ENCODE results near the gene KSR1.

DNA sequence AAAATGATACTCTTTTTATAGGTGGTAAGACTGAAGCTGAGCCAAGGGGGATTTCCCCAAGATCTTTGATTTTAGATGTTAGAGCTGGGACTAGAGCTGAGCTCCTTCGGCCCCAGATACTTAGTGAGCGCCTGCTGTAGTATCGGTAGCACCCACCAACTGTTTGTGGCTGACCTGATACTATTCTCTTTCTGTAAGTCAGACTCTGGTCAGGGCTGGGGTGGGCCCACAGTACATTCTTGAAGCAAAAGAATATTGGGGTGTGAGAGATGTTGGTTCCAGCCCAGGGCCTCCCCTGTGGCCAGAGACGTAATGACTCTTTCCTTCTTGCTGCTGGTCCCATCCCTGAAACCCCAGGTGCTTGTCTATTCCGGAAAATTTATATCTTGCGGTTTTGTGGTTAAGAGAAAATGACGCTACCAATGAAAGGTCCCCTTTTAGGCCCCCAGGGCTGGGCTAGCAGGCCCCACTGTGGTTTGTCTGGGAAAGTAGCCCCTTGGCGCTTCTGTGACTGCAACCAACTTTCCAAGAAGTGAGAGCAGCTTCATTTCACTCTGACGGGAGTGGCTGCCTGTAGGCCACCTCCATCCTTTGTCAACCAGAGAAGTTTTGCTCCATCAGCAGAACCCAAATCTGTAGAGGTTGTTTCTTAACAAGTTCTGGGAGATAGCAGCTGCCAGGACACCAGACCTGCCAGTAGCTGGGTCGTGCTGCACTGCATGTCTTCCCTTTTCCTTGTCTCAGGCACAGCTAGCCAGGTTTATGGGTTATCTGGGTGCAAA lies 88.3 kb downstream of the KSR1 start:
- no peak for TF ChIP-seq PPARA (CRISPR knock-in tag; IDR thresholded peaks at IDR 0.05; ENCODE audit: borderline replicate concordance)
- TF ChIP-seq, protein P1, sequence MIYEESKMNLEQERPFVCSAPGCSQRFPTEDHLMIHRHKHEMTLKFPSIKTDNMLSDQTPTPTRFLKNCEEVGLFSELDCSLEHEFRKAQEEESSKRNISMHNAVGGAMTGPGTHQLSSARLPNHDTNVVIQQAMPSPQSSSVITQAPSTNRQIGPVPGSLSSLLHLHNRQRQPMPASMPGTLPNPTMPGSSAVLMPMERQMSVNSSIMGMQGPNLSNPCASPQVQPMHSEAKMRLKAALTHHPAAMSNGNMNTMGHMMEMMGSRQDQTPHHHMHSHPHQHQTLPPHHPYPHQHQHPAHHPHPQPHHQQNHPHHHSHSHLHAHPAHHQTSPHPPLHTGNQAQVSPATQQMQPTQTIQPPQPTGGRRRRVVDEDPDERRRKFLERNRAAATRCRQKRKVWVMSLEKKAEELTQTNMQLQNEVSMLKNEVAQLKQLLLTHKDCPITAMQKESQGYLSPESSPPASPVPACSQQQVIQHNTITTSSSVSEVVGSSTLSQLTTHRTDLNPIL (CRISPR knock-in tag; IDR thresholded peaks at IDR 0.05; ENCODE audit: low read depth), result no peak

All from SK-N-SH treated with all-trans-retinoic acid at 6 μM for 48 hours (cell line).